Islet of Langerhans (tissue), 1 donor: Measurements from ENCODE around the gene RFX2.
"Not testable (repeated sequence)": the region's sequence is repeated elsewhere in the genome, so short reads cannot be mapped to it uniquely, and the experiment has no call there.

ENCODE experiments used
- FAIRE-seq: peaks from one replicate; lab custom pipeline; 2011; peaks lifted over from hg19 to GRCh38; lab: Jason Lieb, UNC

Gene RFX2

DNA sequence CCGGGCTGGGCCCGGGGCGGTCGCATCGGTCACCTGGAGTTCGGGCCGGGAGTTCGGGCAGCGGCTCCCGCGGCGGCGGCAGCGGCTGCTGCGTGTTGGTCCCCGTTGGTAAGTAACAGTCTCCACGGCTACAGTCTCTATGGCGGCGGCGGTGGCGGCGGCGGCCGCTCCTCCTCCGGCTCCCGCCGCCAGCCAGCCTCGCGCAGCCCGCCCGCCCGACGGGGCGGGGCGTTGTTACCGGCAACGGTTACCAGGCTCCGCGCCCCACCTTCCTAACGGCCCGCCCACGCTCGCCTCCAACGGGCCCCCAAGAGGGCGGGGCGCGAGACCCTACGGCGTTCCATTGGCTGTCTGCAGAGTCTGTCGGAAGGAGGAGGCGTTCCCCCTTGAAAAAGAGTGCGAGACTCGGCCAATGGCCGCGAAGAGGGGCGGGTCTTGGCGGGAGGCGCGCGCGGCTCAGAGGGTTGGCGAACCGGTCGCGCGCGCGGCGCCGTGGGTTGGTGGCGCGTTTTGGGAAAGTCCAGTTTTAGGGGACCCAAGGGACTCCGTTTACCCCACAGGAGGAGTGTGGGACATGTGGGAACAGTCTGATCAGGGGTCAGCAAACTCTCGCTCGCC is at the start of gene RFX2:
Gene RFX2 (minus strand): TSS at position 141 of the 618 bp plus-strand sequence. CDS start 63,004 bp downstream, outside the sequence.
- FAIRE-seq, result no peak

DNA sequence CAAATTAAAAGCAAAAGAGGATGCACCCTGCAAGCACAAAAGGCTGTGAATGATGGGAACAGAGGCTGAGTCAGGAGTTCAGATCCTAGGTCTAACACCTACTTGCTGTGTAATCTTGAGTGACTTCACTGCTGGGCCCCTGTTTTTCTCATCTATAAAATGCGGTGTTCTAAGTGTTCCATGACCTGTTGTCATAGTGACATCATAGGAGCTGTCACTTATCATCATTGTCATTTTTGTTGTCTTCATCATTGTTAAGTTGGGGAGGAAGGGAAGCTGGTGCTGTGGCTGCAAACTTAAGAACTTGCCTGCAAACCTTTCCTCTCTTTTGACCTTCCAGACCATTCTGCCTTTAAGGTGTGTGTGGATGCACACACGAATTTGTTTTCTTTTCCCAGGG is 45.7 kb upstream of the RFX2 start:
- FAIRE-seq, result no peak

- no peak for FAIRE-seq
Observed at GRCh38 chr19:6150289-6150688, 40.0 kb upstream of the RFX2 start.

DNA sequence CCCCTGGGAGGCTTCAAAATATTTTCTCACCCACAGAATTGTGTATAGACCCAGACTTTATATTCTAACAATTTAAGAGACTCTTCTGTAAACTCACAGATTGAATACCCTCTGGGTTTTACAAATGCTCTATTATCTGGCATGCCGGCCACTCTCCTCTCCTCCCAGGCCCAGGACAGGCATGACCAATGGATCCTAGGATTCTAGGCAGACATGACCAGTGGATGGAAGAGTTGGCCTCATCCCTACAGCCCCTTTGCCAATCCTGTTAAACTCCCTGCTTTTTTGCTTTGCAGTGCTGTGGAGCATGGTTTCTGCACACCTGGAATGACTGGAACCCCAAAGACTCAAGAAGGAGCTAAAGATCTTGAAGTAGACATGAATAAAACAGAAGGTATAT is 30.9 kb upstream of the RFX2 start:
- FAIRE-seq, result no peak

DNA sequence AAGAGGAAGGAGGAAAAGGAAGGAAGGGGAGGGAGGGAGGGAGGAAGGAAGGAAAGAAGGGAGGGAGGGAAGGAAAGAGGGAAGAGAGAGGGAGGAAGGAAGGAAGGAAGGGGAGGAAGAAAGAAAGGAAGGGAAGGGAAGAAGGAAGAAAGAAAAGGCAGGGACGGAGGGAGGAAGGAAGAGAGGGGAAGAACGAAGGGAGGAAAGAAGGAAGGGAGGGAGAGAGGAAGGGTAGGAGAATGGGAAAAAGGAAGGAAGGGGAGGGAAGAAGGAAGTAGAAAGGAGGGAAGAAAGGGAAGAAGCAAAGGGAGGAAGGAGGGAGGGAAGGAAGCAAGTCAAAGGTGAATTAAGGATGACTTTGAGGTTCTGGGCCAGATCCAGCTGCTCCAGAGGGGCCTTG is 28.2 kb upstream of the RFX2 start:
- FAIRE-seq, result no peak

DNA sequence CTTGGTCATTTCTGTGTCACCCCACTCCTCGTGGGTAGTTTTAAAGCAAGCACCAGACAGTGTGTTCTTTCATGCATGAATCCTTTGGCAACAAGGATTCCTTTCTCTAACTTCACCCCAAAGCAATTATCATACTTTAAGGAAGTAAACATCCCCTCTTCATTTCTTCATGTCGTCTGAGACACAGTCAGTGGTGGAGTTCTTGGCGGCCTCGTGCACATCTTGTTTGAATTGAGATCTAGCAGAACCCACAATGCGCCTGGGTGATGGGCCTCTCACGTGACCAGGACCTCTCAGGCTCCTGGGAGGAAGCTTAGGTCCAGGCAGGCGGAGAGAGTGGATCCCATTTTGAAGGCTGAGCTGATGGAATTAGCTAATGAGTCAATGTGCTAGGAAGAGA is 27.8 kb upstream of the RFX2 start:
- FAIRE-seq, result no peak

- FAIRE-seq, result no peak
Observed at GRCh38 chr19:6133231-6133630, 22.9 kb upstream of the RFX2 start.

- FAIRE-seq, result no peak
Observed at GRCh38 chr19:6132482-6132881, 22.2 kb upstream of the RFX2 start.

- no peak for FAIRE-seq
Observed at GRCh38 chr19:6127716-6128335, 17.5 kb upstream of the RFX2 start.

- no peak for FAIRE-seq
Observed at GRCh38 chr19:6126335-6126974, 16.2 kb upstream of the RFX2 start.

DNA sequence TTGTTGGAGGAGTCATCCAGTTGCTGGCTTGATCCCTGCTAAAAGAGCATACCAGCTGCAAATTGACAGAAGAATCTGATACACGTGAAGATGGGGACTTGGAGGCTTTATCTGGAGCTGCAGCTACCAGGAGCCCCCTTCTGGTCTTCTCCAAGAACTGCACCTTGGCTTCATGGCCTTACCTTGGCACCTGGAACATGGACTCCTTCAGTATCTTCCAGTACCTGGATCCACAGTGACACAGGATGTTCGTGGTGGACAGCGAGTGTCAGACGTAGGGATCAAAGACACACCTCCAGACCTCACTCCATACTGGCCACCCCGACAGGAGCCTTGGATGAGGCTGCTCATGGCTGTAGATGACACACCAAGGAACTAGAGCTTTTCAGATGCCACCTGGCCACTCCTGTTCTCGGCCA is 15.3 kb upstream of the RFX2 start:
- no peak for FAIRE-seq

DNA sequence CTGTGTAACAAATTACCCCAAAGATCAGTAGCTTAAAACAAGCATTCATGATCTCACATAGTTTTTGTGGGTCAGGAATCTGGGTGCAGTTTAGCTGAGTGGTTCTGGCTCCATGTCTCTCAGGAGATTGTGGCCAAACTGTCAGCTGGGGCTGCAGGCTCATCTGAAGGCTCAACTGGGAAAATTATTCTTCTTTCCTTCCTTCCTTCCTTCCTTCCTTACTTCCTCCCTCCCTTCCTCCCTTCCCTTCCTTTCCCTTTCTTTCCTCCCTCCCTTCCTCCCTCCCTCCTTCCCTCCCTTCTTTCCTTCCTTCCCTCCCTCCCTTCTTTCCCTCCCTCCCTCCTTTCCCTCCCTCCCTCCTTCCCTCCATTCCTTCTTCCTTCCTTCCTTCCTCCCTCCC is 8.7 kb upstream of the RFX2 start:
- no peak for FAIRE-seq

DNA sequence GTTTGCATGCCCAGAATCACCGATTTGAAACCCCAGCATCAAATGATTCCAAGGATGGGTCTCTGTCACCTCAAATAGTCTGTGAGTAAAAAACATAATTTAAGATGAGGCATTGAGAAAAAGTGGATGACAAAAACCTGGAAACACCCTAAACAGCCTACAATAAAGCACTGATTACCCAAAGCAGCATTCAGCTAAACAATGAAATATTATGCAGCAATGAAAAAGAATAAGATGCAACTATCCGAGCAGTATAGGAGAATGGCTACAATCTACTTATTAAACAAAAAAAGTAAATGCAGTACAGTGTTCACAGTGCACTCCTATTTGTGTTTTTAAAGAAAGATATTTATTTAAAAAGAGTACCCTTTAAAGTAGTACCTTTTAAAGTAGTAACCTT is 7.7 kb upstream of the RFX2 start:
- FAIRE-seq, result no peak

GRCh38 chr19:6117534-6117933 is 7.2 kb upstream of the RFX2 start:
- FAIRE-seq, result no peak

GRCh38 chr19:6116749-6117430 is 6.6 kb upstream of the RFX2 start:
- FAIRE-seq, result no peak

DNA sequence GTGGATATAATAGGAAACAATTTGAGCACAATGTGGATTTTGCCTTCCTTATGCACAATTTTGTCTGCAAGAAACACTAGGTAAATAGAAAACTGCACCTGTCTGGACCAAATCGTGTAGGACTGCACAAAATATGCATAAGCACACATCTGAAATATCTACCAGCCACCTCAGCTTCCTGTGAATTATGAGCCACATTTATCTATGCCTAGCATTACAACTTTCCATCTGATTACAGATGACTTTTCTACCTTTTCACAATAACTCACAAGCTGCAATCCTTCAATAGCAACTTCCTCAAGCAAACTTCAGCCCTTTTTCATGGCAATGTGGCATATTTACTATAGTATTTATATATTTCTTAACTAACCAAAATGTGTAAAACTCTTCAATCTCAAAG is 5.7 kb upstream of the RFX2 start:
- FAIRE-seq, result no peak

GRCh38 chr19:6113616-6114188 is 3.4 kb upstream of the RFX2 start:
- FAIRE-seq, result no peak

DNA sequence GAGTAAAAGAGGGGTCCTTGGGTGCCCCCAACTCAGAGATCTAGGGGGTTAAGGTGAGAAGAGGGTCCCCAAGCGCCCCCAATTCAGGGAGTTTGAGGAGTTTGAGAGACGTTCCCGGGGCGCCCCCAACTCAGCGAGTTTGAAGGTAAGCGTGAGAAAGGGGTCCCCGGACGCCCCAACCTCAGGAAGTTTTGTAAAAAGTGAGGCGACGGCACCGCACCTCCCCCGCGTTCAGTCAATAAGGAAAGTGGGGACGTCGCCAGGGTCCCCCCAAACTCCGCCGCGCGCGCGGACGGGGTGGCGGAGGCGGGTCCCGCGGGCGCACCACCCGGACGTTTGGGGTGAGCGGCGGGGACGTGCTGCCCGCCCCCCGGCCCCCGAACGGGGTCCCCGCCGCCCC is 353 bp downstream of the RFX2 start:
- no peak for FAIRE-seq

DNA sequence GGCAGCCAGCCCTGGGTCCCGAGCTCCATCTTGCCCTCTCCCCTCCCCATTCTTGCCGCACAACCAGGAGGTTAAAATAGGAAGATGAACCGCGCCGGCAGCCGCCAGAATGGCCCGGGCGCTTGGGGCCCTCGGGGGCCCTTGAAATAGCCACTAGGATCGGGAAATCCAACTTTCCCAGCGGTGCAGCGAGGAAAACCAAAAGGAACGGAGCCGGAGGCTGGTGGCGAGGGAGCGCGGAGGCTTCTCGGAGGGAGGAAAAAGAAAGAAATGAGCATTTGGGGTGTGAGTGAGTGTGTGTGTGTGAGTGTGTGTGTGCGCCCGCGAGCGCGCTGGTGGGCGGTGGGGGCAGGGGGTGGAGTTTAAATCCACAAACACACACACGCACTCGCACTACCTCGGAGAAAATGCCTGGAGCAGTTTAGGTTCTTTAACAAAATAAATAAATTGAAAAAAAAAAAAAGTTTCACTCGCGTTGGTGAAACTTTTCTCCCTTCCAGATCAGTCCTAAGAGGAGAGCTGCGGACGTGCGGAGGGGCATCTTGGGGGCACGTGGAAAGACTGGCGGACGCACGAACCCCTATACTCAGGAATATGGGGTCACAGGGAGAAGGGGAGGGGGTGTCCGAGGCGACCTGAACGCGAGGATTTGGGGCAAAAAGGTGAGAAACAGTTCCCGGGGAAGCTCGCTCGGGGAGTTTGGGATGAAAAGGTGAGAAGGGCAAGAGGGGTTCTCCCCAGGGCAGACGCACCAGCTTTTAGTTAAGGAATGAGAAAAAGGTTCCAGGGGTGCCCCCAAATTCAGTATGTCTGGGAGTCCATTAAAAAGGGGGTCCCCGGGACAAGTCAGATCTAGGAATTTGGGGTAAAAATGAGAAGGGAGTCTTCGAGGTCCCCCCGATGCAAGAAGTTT is 1.3 kb downstream of the RFX2 start:
- FAIRE-seq, result no peak

DNA sequence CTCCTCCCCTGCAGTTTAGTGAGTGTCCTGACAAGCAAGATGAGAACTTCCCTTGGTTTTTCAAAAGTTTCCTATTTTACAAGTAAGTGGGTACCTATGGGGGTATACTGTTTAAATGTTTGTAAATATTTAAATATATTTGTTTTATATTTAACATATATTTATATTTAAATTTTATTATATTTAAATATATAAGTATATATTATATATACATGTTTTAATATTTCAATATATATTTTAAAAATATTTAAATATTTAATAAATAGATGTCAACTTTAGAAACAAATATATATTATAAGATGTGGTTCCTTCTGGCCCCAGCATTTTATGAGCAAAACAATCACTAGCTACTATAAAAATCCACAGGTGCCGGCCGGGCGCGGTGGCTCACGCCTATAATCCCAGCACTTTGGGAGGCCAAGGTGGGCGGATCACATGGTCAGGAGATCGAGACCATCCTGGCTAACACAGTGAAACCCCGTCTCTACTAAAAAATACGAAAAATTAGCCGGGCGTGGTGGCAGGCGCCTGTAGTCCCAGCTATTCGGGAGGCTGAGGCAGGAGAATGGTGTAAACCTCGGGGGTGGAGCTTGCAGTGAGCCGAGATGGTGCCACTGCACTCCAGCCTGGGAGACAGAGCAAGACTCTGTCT is 3.5 kb downstream of the RFX2 start:
- FAIRE-seq, result not testable (repeated sequence)

DNA sequence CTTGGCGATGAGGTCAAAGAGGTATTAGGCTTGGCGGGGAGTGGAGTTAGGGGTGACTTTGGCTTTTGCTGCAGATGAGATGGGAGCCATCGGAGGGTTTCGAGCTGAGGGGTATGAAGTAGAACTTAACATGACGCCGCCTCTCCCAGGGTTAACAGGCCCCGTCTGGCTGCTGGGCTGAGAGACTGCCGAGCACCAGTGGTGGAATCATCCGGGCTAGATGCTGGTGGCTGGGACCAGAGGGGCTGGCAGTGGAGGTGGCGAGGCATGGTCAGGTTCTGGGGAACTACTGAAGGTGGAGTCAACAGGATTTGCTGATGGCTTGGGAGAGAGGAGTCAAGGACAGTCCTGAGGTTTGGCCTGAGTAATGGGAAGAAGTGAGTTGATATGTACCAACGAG is 4.9 kb downstream of the RFX2 start:
- FAIRE-seq, result no peak
